HG03175 (cell line): ENCODE measurements around the gene DENND1A.

Experiments
- ATAC-seq: cut with Tn5 transposase; IDR thresholded peaks from one replicate; pipeline ENCODE4 v1.9.1; 2021; ENCODE audit warnings: mild to moderate bottlenecking, moderate library complexity; ENCODE audit not compliant: unreplicated experiment

DENND1A gene

GRCh38 chr9:123550797-123551196, 379.1 kb downstream of the DENND1A start:
- no peak for ATAC-seq

DNA sequence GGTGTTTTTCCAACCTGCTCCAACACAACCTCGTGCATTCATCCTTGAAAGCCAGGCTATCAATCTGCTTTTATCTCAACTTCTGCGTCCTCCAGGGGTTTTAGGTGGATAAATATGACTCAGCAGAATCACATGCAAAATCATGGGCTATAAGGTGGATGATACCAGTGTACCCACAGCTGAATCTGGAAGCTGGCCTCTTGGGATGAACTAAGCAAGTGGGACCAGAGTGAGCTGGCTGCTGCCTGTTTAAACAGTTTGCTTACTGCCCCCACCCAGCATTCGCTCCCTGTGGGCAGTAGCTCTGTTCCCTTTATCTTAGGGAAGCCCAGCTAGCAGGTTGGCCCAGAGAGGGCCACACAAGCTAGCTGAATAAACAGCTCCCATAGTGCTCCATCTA, 379.9 kb downstream of the DENND1A start:
- ATAC-seq: no peak

GRCh38 chr9:123548741-123549545, 381.0 kb downstream of the DENND1A start:
- ATAC-seq: no peak

- no peak for ATAC-seq
Measured at GRCh38 chr9:123544007-123544827, 385.7 kb downstream of the DENND1A start.

DNA sequence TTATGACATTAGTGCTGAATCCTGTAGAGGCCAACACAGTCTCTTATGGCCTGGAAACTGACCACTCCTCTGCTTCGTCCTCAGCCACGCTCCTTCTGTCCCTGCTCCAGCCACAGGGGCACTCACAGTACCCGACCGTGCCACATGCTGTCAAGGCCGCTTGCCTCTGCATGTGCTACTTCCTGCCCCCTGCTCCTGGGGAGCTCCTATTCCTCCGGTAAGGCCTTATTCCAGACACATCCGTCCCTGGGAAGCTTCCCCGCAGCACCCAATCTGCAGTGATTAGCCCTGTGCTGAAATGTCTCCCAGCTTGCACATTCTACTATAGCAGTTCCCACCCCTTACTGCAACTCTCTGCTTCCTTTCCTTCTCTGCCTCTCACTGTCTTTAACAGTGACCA, 386.4 kb downstream of the DENND1A start:
- ATAC-seq: no peak

- no peak for ATAC-seq
Measured at GRCh38 chr9:123542435-123543225, 387.3 kb downstream of the DENND1A start.

DNA sequence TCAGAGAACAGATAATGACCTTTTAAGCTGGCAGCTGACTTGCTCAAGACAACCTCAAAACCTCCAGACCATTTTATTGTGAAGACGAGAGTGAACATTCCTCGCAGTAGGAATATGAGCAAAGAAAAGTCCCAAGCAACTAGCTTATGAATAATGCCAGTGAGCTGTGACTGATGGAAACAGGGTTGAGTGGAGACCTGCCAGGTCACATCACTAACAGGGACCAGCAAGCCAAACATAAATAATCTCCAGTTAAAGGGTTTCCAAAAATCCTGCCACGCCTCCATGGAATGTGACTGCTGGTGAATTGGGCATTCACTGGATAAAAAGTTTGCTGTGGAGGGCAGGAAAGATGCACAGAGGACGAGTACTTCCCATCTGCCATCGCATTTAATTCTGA, 388.5 kb downstream of the DENND1A start:
- ATAC-seq: no peak

DNA sequence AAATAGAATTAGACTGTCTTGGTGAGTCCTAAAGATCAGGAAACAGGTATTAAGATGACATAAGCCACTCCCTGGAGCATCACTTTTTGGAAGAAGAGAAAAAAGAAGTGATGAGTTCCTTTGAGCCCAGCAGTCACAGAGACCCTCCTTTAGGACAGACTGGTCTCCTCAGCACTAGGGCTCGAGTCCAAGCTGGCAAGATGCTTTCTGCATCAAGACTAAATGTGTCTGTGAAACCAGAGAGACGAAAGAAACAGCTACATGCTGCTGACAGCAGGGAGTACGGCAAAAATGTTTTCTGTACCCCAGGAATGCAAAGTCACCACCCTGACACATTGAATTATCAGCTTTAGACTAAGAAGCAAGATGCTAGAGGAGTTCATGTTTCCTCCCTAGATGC, 389.5 kb downstream of the DENND1A start:
- no peak for ATAC-seq

DNA sequence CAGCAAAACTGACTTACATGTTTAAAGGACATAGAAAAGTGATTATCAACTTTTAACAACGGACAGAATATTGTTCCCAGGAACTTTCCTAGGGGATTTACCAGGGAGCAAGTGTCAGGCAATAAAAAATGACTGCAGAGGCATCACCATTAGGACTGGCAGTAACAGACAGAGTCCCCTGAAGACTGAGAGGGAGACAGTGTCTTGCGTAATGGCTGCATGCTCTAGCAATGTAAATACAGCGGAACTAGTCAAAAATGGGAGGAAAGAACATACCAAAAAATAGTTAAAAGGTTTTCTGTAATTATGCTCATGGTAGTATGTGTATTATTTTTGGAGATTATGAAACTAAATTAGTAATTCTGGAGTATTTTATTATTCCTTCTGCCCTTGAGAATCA, 392.1 kb downstream of the DENND1A start:
- no peak for ATAC-seq

GRCh38 chr9:123536455-123536868, 393.5 kb downstream of the DENND1A start:
- no peak for ATAC-seq

GRCh38 chr9:123534336-123534735, 395.6 kb downstream of the DENND1A start:
- ATAC-seq: no peak

DNA sequence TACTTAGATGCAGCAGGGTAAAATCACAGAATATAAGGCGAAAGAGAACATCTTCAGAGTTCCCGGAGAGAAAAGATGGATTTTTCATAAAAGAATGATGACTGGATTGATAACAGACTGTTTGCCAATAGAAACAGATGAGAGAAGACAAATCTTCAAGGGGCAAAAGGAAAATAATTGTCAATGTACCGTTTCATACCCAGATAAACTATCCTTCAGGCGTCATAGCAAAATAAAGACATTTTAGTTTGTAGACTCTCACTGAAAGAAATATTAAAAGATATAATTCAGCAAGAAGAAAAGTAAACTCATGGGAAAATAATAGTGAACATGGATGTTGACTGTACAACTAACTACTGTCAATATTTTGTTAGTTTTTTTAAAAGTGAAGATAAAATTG, 399.7 kb downstream of the DENND1A start:
- no peak for ATAC-seq

GRCh38 chr9:123528501-123528900, 401.4 kb downstream of the DENND1A start:
- no peak for ATAC-seq

DNA sequence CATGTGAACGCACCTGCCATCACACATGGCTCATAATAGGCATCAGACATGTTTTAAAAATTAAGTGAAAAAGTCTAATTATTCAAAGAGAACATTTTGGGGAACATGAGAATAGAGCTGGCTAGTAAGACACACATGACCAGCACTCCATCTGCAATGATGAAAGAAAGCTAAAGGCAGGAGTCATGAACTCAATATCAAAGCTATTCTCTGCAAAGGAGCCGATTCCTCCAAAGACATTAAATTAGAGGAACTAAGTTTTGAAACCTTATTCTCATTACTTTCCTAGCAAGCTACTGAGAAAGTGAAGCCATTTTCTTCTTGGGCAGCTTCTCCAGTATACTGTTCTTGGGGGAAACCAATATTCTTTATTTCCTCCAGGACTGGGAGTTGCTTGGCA, 401.9 kb downstream of the DENND1A start:
- ATAC-seq: no peak

GRCh38 chr9:123525957-123526356, 404.0 kb downstream of the DENND1A start:
- ATAC-seq: no peak

DNA sequence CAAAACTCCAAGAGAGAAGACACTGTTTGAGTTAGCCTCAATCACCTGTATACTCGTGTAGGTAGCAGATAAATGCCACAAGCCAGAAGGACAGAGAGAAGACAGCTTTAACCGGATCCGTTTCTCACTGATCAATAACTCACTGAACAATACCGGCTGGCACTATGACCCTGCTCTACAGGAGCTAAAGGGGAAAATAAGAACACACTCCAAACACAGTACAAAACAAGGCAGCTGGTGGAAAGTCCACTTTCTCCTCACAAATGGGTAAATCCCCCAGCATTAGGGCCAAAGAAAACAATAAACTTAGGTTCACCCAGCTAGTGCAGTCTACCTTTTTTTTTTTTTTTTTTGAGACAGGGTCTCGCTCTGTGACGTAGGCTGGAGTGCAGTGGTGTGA, 404.5 kb downstream of the DENND1A start:
- no peak for ATAC-seq

- no peak for ATAC-seq
Measured at GRCh38 chr9:123524866-123525265, 405.1 kb downstream of the DENND1A start.

DNA sequence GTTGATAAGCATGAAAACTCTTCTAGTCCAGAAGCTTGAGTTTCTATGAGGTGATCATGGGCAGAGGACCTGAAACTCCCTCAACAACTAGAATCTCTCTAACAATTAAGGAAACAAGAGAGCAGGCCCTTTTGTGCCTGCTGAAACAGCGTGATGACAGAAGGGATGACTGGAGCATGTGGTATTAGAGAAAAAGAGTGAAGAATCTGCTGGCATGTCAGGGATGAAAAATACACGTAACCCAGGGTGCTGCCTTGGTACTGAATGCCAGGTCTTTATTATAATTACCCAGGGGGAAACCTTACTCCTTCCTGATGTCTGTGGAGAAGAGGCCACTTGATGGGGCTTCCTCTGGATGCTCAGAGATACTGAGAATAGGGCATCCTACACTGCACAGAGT, 406.1 kb downstream of the DENND1A start:
- no peak for ATAC-seq

- no peak for ATAC-seq
Measured at GRCh38 chr9:123523001-123523400, 406.9 kb downstream of the DENND1A start.

DNA sequence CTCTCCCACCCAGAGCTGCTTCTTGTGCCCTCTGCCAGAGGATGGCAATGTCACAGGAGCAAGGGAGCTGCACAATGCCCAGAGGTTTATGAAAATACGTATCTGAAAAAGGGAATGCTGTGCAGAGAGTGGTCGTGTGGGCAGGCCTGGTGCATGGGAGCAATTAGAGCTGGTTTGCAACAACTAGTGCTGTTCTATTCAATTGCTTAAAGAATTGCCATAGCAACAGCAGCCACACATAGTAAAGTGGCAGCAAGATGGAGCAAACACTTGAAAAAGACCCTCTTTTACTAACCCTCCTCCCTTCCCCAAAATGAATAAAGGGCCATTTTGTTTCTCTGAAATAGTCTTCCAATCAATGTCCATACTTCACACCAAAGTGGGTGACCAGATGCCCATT, 407.7 kb downstream of the DENND1A start:
- no peak for ATAC-seq

DNA sequence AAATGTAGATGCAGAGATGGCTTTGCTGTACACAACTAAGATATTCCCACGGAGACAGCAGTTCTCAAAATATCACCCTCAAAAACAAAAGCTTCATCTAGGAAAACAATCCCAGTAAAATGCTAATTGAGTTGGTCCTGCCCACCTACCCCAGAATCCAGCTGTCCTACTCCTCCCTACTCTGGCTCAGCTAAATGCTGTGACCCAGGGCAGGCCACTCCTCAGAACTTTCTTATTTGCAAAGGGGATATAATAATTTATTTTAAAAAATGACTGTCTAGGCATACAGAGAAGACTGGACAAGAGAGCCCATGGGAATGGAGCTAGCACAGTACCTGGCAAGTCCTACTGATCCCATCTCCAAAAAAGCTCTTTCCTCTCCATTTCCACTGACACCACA, 411.6 kb downstream of the DENND1A start:
- no peak for ATAC-seq
